Parathyroid adenoma (tissue), 2 donors: ENCODE measurements around the gene PLPPR1.
A peak's percentile ranks its signal among the peaks of the same experiment; 100 is the strongest.
"Not testable (repeated sequence)": the region's sequence is repeated elsewhere in the genome, so short reads cannot be mapped to it uniquely, and the experiment has no call there.

Source experiments
- H2AFZ ChIP-seq: fragments of 300-600 bp; sonication (generic); one replicate; pipeline ENCODE4 v1.7.0; 2017; ENCODE audit warnings: antibody characterized with exemption, mild to moderate bottlenecking
- H3K27ac ChIP-seq: fragments of 300-600 bp; sonication (generic); one replicate; pipeline ENCODE4 v1.7.0; 2017
- H3K27me3 ChIP-seq: fragments of 300-600 bp; sonication (generic); one replicate; pipeline ENCODE4 v1.7.0; 2017; ENCODE audit warnings: low read length; ENCODE audit not compliant: control insufficient read depth, insufficient read depth
- H3K36me3 ChIP-seq: fragments of 300-600 bp; sonication (generic); one replicate; pipeline ENCODE4 v1.7.0; 2017; ENCODE audit warnings: low read length; ENCODE audit not compliant: control insufficient read depth, insufficient read depth
- H3K4me1 ChIP-seq: fragments of 300-600 bp; sonication (generic); one replicate; pipeline ENCODE4 v1.7.0; 2017; ENCODE audit warnings: control low read depth
- H3K4me2 ChIP-seq: fragments of 300-600 bp; sonication (generic); one replicate; pipeline ENCODE4 v1.7.0; 2017; ENCODE audit warnings: low read length
- H3K4me3 ChIP-seq: fragments of 300-600 bp; sonication (generic); one replicate; pipeline ENCODE4 v1.7.0; 2017; ENCODE audit warnings: low read depth, low read length
- H3K79me2 ChIP-seq: fragments of 300-600 bp; sonication (generic); one replicate; pipeline ENCODE4 v1.7.0; 2017; ENCODE audit warnings: control low read depth
- H3K9ac ChIP-seq: fragments of 300-600 bp; sonication (generic); one replicate; pipeline ENCODE4 v1.7.0; 2017; ENCODE audit warnings: mild to moderate bottlenecking
- H3K9me3 ChIP-seq: fragments of 300-600 bp; sonication (generic); one replicate; pipeline ENCODE4 v1.7.0; 2017; ENCODE audit warnings: low read length; ENCODE audit not compliant: control insufficient read depth
- TF ChIP-seq, protein P1 (sequence below): fragments of 300-600 bp; sonication (generic); IDR thresholded peaks from one replicate; pipeline ENCODE4 v1.7.0; 2017; ENCODE audit warnings: antibody characterized with exemption, mild to moderate bottlenecking
- donor health status: primary hyperparathyroidism.

PLPPR1 gene

DNA sequence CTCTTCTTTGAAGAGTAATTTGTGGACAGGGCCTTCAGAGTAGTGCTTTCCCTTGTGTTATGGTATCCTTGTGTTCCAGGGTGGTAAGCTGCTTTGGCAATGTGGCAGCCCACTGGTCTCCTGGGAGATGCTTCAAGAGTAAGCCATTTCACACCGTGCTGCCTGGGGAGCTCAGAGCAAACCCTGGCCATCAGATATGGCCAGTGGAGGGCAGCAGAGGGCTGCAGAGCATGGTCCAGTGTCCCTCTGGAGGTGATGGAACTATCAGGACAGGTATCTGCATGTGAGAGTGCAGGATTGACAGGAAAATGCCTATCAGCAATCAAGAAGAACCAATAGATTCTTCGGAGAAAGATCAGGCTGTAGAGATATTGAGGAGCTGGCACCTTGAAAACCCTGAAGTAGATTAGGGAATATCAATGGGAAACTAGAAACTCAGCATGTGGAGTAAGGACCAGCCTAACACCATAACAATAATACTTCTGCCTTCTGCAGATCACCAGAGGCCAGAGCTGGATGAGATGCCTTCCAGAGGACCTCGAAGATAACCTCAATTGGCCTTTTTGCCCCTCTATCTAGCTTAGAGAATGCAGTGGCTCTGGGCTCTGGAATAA is 90.8 kb downstream of the PLPPR1 start:
- H3K4me1 ChIP-seq = no peaks in the 10 kb centered on the region
- H3K9me3 ChIP-seq = no peaks in the 10 kb centered on the region
- H3K9ac ChIP-seq = no peak overlapping the region
- TF ChIP-seq, protein P1, sequence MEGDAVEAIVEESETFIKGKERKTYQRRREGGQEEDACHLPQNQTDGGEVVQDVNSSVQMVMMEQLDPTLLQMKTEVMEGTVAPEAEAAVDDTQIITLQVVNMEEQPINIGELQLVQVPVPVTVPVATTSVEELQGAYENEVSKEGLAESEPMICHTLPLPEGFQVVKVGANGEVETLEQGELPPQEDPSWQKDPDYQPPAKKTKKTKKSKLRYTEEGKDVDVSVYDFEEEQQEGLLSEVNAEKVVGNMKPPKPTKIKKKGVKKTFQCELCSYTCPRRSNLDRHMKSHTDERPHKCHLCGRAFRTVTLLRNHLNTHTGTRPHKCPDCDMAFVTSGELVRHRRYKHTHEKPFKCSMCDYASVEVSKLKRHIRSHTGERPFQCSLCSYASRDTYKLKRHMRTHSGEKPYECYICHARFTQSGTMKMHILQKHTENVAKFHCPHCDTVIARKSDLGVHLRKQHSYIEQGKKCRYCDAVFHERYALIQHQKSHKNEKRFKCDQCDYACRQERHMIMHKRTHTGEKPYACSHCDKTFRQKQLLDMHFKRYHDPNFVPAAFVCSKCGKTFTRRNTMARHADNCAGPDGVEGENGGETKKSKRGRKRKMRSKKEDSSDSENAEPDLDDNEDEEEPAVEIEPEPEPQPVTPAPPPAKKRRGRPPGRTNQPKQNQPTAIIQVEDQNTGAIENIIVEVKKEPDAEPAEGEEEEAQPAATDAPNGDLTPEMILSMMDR = peak; percentile 38
- H3K27me3 ChIP-seq = no peaks in the 10 kb centered on the region
- H3K36me3 ChIP-seq = no peaks in the 10 kb centered on the region
- H3K4me3 ChIP-seq = no peak overlapping the region
- no peak overlapping the region for H3K4me2 ChIP-seq
- H3K79me2 ChIP-seq = no peaks in the 10 kb centered on the region
- no peak overlapping the region for H2AFZ ChIP-seq
- H3K27ac ChIP-seq = no peak overlapping the region

DNA sequence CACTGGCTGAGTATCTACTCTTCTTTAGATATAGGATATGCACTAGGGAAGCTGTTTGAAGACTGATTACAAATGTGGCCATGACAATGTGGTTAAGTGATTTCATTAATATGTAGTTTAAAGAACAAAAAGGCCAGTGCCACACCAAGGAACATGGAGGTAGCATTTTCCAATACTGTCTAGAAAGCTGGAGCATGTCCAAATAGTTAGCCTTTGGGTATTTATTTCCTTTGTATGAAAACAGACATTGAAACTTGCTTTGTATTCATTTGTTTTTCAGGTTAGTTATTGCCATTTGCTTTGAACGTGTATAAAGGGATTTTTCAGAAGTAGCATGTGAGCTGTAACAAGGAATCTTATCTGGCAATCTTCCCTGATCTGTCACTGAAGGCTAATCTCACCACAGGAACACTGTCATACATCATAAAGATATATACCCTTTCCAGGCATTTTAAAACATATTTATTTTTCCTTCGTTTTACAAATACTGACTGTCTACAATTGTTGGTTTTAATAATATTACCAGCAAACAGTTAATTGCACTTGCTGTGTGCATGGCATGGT is 93.4 kb downstream of the PLPPR1 start:
- no peaks in the 10 kb centered on the region for H3K27me3 ChIP-seq
- no peaks in the 10 kb centered on the region for H3K79me2 ChIP-seq
- no peaks in the 10 kb centered on the region for H3K4me1 ChIP-seq
- H3K4me3 ChIP-seq = no peak overlapping the region
- no peak overlapping the region for H3K27ac ChIP-seq
- no peaks in the 10 kb centered on the region for H3K9me3 ChIP-seq
- TF ChIP-seq, protein P1 = no peak
- no peak overlapping the region for H3K9ac ChIP-seq
- no peaks in the 10 kb centered on the region for H3K36me3 ChIP-seq
- H3K4me2 ChIP-seq = no peak overlapping the region
- no peak overlapping the region for H2AFZ ChIP-seq

DNA sequence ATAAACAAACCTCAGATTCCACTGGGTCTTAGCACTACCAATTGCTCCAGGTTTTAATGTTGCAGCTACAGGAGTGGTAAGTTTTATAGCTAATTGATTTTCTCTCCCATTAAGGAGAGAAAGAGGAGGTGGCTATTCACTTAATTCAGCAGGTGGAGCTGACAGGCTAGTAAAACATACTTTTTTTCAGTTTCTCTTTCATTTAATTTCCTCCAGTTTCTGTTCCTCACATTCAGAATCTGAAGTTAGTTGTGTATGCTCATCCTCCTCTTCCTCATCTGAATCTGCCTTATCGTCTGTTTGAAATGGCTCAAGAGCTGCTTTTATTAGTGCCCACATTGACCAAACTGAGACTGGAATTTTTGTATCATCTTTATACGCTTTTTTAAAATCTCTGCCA is 98.0 kb downstream of the PLPPR1 start:
- Histone ChIP-seq H3K27me3 (no peaks in the 10 kb centered on the region), H3K36me3 (no peaks in the 10 kb centered on the region), H2AFZ (no peak overlapping the region), H3K4me1 (no peaks in the 10 kb centered on the region), H3K9ac (no peak overlapping the region), H3K79me2 (no peaks in the 10 kb centered on the region), H3K27ac (no peak overlapping the region), H3K9me3 (no peaks in the 10 kb centered on the region), H3K4me3 (no peak overlapping the region), H3K4me2 (no peak overlapping the region)
- TF ChIP-seq, protein P1 = no peak

DNA sequence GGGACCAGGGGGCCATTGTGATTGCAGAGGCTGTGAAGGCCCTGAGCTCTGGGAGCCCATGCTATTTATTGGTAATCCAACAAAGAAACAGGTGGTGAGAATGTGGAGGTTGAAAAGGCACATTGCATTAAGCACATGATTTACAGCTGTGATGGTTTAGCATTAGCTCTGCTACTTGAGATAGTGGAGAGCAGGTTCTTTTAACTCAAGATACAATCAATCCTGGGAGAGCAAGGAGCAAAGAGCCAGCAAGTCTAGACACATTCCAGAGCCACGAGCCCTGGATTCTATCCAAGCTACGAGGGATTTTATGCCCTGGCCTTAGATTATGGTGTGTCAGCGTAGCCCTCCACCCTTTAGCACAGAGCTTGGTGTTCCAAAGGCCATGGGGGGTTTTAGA is 98.8 kb downstream of the PLPPR1 start:
- H3K27ac ChIP-seq, H3K4me2 ChIP-seq, H2AFZ ChIP-seq, H3K4me1 ChIP-seq, H3K79me2 ChIP-seq, H3K36me3 ChIP-seq, H3K9ac ChIP-seq, H3K27me3 ChIP-seq, H3K9me3 ChIP-seq, H3K4me3 ChIP-seq: not testable (repeated sequence)

DNA sequence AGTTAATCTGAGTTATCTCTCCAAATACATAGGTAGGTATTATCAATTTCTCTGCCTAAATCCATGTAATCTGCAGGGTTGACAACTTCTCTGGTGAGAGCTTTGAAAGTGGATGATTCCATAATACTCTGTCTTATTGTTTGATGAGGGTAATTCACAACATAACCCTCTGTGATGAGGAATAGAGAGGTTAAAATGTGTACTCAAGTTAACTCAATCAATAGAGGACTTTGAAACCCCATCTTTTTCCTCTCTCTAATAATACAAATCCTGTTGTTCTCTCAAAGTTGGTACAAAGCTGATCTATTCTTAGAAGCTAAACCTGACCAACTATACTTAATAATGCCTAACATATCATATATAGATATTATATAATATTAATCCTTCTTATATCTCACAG is 100.1 kb downstream of the PLPPR1 start:
- no peaks in the 10 kb centered on the region for H3K27me3 ChIP-seq
- no peaks in the 10 kb centered on the region for H3K4me1 ChIP-seq
- H3K79me2 ChIP-seq = no peaks in the 10 kb centered on the region
- H3K4me2 ChIP-seq = no peak overlapping the region
- H3K27ac ChIP-seq = no peak overlapping the region
- H2AFZ ChIP-seq = no peak overlapping the region
- no peaks in the 10 kb centered on the region for H3K36me3 ChIP-seq
- no peak overlapping the region for H3K4me3 ChIP-seq
- H3K9me3 ChIP-seq = no peaks in the 10 kb centered on the region
- no peak overlapping the region for H3K9ac ChIP-seq
- TF ChIP-seq, protein P1 = no peak
